ENCODE data around the gene ZIC3.

The ZIC3 gene

DNA sequence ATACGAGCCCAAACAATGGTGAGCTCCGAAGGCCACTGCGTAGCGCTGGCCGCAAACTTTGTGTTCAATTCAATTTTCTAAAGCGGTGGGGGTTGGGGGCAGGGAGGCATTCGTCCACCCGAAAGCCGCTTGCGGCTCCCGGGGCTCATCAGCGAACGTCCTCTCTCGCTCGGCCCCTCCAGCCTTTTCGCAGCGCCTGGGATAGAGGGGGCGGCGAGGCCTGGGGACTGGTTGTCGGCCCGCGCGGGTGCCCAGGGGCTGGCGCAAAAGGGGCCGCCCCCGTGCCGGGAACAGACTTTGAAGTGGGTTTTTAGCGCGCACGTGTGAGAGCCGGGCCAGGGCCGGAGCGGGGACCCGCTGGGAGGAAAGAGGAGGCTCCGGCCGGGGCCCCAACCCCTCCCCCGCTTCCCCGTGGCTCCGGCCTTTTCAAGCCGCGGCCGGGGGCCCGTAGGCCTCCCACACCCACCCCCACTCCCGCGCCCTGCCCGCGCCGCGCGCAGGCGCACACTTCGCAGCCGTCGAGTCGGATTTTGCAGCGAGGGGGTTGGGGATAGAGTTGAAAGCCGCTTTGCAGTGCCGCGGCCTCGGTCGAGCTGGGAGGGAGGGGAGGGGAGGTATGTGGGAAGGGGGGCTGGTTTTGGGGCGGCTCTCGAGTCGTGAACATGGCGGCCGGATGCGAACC is 8.3 kb downstream of the ZIC3 start:
- TF ChIP-seq, protein P1, sequence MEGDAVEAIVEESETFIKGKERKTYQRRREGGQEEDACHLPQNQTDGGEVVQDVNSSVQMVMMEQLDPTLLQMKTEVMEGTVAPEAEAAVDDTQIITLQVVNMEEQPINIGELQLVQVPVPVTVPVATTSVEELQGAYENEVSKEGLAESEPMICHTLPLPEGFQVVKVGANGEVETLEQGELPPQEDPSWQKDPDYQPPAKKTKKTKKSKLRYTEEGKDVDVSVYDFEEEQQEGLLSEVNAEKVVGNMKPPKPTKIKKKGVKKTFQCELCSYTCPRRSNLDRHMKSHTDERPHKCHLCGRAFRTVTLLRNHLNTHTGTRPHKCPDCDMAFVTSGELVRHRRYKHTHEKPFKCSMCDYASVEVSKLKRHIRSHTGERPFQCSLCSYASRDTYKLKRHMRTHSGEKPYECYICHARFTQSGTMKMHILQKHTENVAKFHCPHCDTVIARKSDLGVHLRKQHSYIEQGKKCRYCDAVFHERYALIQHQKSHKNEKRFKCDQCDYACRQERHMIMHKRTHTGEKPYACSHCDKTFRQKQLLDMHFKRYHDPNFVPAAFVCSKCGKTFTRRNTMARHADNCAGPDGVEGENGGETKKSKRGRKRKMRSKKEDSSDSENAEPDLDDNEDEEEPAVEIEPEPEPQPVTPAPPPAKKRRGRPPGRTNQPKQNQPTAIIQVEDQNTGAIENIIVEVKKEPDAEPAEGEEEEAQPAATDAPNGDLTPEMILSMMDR (conservative IDR thresholded peaks at IDR 0.05; ENCODE audit: low read depth, low read length): no peak
- H3K4me3 ChIP-seq (ENCODE audit: low read length): no peak overlapping the region
- DNase-seq (ENCODE audit: low read depth): no peak

DNA sequence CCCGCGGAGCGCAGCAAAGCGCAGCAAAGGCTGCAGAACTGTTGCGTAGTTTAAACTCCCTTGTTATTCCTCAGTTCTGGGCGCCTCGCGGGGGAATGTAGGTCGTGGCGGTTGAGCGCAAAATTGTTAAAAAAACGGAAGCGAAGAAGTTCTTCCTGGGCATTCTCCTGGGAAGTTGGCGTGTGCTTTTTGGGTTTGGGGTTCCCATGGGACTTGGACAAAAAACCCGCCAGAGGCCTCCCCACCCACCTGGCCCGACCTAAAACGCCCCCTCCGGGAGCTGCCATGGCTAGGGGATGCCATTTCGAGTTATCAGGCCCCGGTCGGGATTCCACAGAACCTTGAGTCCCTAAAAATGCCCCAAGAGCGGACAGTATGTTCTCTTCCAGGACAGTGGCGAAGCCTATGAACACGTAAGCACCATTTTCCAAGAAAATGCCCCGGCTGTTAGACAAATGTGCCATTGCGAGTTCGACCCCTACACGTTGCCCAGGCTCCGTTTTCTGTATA is 8.9 kb downstream of the ZIC3 start:
- no peak overlapping the region for H3K4me3 ChIP-seq (ENCODE audit: low read length)
- TF ChIP-seq, protein P1 (conservative IDR thresholded peaks at IDR 0.05; ENCODE audit: low read depth, low read length): no peak
- no peak for DNase-seq (ENCODE audit: low read depth)

DNA sequence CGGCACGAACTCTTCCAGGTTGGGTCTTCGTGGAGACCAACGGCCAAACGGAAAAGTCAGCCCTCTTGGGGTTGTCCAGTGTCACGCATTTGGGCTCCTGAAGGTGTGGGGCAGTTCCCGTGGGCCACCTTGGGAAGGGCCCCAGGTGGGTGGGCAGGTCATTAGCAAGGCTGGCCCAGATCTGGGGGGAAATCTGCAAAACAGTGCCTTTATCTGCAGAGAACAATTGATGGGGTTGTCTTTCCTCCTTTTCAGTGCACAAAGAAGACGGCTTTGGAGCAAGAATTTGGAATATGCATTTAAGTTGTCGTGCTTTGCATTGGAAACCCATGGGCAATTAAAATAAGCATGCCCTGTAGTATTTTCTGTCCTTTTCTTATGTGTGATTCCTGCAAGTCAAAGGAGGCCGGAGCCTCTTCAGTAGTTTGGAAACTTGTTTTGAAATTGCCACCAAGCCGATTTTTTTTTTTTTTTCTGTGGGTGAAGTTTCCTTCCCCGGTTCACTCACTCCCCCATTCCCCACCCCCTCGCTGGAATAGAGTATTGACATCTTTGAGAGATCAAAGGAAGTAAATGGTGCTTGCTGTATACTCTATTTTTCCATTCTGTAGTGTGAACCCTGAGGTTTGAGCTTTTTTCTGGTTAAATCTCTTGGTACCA is 9.8 kb downstream of the ZIC3 start:
- no peak for DNase-seq (ENCODE audit: low read depth)
- no peak overlapping the region for H3K4me3 ChIP-seq (ENCODE audit: low read length)
- TF ChIP-seq, protein P1 (conservative IDR thresholded peaks at IDR 0.05; ENCODE audit: low read depth, low read length): no peak

DNA sequence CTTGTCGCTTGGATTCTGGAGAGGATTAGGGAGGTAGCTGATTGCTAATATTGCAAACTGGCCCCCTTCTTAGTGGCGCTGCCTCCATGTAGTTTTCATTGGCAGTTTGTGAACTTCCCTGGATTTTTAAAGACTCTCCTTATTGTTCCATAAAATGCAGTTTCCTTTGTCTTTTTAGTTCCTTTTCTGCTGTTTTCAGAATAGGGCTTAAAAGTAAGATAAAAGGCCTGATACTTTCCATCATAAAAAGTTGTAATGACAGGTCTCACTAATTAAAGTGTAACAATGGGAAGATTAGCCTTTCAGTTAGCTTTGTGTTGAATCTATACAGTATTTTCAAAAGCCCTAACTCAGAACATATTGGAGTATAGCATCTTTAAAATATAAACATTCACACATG is 21.2 kb downstream of the ZIC3 start:
- TF ChIP-seq, protein P1 (conservative IDR thresholded peaks at IDR 0.05; ENCODE audit: low read depth, low read length): no peak
- DNase-seq (ENCODE audit: low read depth): no peak
- no peak overlapping the region for H3K4me3 ChIP-seq (ENCODE audit: low read length)

DNA sequence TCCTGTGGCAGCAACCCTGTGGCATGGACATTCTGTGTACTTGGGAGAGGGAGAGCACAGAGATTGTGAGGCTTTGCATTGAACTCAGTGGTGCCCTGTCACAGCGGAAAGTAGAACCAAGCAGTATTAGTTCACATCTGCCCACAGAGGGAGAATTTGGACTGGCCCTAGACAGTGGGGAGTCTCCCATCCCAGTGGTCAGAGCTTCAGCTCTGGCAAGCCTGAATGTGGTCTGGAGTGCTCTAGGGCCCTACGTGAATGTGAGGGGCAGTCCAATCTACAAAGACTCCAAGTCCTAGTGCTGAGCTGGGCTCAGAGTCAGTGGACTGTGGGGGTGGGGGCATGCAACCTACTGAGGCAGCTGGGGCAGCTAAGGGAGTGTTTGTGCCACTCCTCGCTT is 34.8 kb downstream of the ZIC3 start:
- DNase-seq (ENCODE audit: low read depth): no peak
- no peak overlapping the region for H3K4me3 ChIP-seq (ENCODE audit: low read length)
- TF ChIP-seq, protein P1 (conservative IDR thresholded peaks at IDR 0.05; ENCODE audit: low read depth, low read length): no peak

Data from retinal pigment epithelial cell (primary cell).